PFSK-1 (cell line): ENCODE results near the gene MAP7.

Experiments
- POLR2AphosphoS5 ChIP-seq: IDR thresholded peaks from 2 replicates; pipeline ENCODE4 v1.6.1; 2012; ENCODE audit warnings: low read depth, mild to moderate bottlenecking, control low read depth, low read length, moderate library complexity
- SIN3A ChIP-seq: IDR thresholded peaks from 2 replicates; pipeline ENCODE4 v1.6.1; 2012; ENCODE audit warnings: mild to moderate bottlenecking, low read length, moderate library complexity, borderline replicate concordance; ENCODE audit not compliant: insufficient read depth
- TAF1 ChIP-seq: IDR thresholded peaks from 2 replicates; pipeline ENCODE4 v1.6.1; 2012; ENCODE audit warnings: low read length, control low read depth, borderline replicate concordance; ENCODE audit not compliant: insufficient read depth
- TF ChIP-seq, protein P1 (sequence below), 2 experiments: IDR thresholded peaks; 2 replicates each; pipeline versions ENCODE4 v1.6.1 to v1.8.0; 2011 to 2012; ENCODE audit warnings: low read depth in 2 of 2, low read length in 2 of 2, control low read depth in 1 of 2, inconsistent platforms in 1 of 2, mild to moderate bottlenecking in 1 of 2, moderate library complexity in 1 of 2; ENCODE audit not compliant: insufficient read depth in 1 of 2

DNA sequence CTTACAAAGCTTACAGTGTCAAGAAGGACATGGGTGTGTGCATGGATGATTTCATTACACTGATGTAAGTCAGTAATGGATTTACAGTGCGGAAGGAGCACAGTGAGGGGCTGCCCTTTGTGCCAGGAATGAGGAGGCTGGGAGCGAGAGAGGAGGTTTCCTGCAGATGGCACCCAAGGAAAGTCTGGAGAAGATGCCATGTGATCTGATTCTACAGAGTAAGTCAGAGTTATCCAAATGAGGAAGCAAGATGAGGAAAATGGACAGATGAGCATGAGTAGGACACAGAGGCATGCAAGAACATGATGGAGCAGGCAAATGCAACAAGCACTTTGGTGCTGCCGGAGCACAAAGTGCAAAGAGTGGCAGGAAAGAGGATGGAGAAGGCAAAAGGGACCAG is 29.7 kb downstream of the MAP7 start:
- TF ChIP-seq, protein P1, sequence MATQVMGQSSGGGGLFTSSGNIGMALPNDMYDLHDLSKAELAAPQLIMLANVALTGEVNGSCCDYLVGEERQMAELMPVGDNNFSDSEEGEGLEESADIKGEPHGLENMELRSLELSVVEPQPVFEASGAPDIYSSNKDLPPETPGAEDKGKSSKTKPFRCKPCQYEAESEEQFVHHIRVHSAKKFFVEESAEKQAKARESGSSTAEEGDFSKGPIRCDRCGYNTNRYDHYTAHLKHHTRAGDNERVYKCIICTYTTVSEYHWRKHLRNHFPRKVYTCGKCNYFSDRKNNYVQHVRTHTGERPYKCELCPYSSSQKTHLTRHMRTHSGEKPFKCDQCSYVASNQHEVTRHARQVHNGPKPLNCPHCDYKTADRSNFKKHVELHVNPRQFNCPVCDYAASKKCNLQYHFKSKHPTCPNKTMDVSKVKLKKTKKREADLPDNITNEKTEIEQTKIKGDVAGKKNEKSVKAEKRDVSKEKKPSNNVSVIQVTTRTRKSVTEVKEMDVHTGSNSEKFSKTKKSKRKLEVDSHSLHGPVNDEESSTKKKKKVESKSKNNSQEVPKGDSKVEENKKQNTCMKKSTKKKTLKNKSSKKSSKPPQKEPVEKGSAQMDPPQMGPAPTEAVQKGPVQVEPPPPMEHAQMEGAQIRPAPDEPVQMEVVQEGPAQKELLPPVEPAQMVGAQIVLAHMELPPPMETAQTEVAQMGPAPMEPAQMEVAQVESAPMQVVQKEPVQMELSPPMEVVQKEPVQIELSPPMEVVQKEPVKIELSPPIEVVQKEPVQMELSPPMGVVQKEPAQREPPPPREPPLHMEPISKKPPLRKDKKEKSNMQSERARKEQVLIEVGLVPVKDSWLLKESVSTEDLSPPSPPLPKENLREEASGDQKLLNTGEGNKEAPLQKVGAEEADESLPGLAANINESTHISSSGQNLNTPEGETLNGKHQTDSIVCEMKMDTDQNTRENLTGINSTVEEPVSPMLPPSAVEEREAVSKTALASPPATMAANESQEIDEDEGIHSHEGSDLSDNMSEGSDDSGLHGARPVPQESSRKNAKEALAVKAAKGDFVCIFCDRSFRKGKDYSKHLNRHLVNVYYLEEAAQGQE (IDR thresholded peaks at IDR 0.05; ENCODE audit: insufficient read depth in 1 of 2, low read depth in 2 of 2, low read length in 2 of 2), result no peak
- TF ChIP-seq POLR2AphosphoS5 (no peak), TAF1 (no peak), SIN3A (no peak)
